ENCODE measurements around the gene FN1.

FN1 gene

GRCh38 chr2:215383652-215384279, 52.1 kb downstream of the FN1 start:
- DNase-seq (ENCODE audit: low read depth): no peak

- DNase-seq (ENCODE audit: low read depth): no peak
Measured at GRCh38 chr2:215382480-215382879, 53.4 kb downstream of the FN1 start.

- no peak for DNase-seq (ENCODE audit: low read depth)
Measured at GRCh38 chr2:215382011-215382410, 53.9 kb downstream of the FN1 start.

GRCh38 chr2:215380699-215381098, 55.2 kb downstream of the FN1 start:
- DNase-seq (ENCODE audit: low read depth): no peak

- no peak for DNase-seq (ENCODE audit: low read depth)
Measured at GRCh38 chr2:215379948-215380347, 55.9 kb downstream of the FN1 start.

- DNase-seq (ENCODE audit: low read depth): no peak
Measured at GRCh38 chr2:215379039-215379438, 56.8 kb downstream of the FN1 start.

- no peak for DNase-seq (ENCODE audit: low read depth)
Measured at GRCh38 chr2:215378045-215378444, 57.8 kb downstream of the FN1 start.

GRCh38 chr2:215377283-215377682, 58.6 kb downstream of the FN1 start:
- no peak for DNase-seq (ENCODE audit: low read depth)

GRCh38 chr2:215376103-215376780, 59.6 kb downstream of the FN1 start:
- DNase-seq (ENCODE audit: low read depth): no peak

- DNase-seq (ENCODE audit: low read depth): no peak
Measured at GRCh38 chr2:215375467-215375830, 60.4 kb downstream of the FN1 start.

GRCh38 chr2:215374642-215375466, 61.0 kb downstream of the FN1 start:
- no peak for DNase-seq (ENCODE audit: low read depth)

- no peak for DNase-seq (ENCODE audit: low read depth)
Measured at GRCh38 chr2:215374002-215374401, 61.9 kb downstream of the FN1 start.

- DNase-seq (ENCODE audit: low read depth): no peak
Measured at GRCh38 chr2:215372968-215373649, 62.8 kb downstream of the FN1 start.

GRCh38 chr2:215371915-215372897, 63.7 kb downstream of the FN1 start:
- DNase-seq (ENCODE audit: low read depth): no peak

GRCh38 chr2:215370112-215370965, 65.5 kb downstream of the FN1 start:
- DNase-seq (ENCODE audit: low read depth): no peak

GRCh38 chr2:215369181-215369760, 66.6 kb downstream of the FN1 start:
- DNase-seq (ENCODE audit: low read depth): no peak

- DNase-seq (ENCODE audit: low read depth): no peak
Measured at GRCh38 chr2:215368493-215368809, 67.4 kb downstream of the FN1 start.

- no peak for DNase-seq (ENCODE audit: low read depth)
Measured at GRCh38 chr2:215367662-215368492, 68.0 kb downstream of the FN1 start.

- no peak for DNase-seq (ENCODE audit: low read depth)
Measured at GRCh38 chr2:215366440-215367032, 69.3 kb downstream of the FN1 start.
